GM18502 (cell line): ENCODE data around the gene STX10.
"Not testable (repeated sequence)": the region's sequence is repeated elsewhere in the genome, so short reads cannot be mapped to it uniquely, and the experiment has no call there.

Experiments
- ATAC-seq: cut with Tn5 transposase; IDR thresholded peaks from one replicate; pipeline ENCODE4 v1.9.1; 2021; ENCODE audit warnings: mild to moderate bottlenecking; ENCODE audit not compliant: unreplicated experiment, poor library complexity

STX10 gene

DNA sequence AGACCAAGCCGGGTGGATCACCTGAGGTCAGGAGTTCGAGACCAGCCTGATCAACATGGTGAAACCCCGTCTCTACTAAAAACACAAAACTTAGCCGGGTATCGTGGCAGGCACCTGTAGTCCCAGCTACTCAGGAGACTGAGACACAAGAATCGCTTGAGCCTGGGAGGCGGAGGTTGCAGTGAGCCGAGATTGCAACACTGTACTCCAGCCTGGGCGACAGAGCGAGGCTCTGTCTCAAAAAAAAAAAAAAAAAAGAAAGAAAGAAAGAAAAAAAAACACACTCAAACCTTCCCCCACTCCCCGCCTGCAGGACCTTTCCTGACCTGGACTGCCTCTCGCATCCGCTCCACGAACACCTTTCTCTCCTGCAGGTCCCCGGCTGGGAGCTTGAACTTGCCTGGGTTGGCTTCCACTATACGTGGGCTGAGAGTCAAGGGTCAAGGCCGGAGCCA is 975 bp downstream of the STX10 start:
- ATAC-seq, result not testable (repeated sequence)

DNA sequence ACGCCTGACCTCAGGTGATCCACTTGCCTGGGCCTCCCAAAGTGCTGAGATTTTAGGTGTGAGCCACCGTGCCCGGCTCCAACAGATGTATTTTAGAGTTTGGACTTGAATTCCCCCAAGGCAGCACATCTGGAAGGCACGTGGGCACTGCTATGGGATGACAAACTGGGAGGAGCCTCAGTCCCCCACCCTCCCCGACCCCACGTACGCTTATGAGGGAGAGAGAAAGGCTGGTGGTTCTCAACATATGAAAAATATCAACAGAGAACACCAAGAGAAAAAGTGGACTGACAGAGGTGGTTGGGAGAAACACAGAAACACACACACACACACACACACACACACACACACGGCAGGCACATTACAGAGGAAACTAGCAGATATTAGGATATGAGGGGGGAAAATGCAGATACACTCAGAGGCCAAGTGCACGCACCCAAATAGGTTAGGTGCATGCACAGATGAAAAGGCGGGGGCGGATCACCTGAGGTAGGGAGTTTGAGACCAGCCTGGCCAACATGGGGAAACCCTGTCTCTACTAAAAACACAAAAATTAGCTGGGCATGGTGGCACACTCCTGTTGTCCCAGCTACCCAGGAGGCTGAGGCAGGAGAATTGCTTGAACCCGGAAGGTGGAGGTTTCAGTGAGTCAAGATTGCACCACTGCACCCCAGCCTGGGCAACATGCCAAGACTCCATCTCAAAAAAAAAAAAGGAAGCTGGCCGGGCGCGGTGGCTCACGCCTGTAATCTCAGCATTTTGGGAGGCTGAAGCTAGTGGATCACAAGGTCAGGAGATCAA is 3.2 kb downstream of the STX10 start:
- ATAC-seq, result no peak

DNA sequence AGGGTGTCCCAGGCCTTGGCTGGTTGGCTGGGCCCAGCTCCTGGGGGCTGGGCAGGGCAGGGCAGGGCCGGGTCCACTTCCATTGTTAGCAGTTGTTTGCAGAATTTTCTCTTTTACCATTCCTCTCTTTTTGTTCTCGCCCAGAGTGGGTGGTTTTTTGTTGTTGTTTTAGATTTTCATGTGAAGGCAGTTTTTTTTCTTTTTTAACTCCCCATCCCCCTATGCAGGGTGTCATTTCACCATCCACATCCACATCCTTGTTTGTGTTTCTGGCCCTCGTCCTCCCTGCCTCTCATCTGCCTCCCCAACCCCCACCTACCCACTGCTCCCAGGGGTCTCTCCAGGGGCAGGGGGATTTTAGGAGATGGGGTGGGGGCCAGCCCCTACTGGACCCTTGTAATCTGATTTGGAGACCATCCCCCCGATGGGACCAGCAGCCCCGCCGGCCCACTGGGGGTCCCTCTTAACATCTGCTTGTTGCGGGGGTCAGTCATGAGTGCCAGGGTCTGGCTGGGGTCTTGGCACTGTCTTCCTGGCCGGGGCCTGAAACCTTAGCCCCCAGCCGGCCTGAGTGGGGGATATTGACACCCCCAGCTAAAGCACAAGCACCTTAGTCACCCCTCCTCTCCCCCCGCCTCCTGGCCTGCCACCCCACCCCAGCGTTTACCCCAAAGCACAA is 10.4 kb downstream of the STX10 start:
- no peak for ATAC-seq

DNA sequence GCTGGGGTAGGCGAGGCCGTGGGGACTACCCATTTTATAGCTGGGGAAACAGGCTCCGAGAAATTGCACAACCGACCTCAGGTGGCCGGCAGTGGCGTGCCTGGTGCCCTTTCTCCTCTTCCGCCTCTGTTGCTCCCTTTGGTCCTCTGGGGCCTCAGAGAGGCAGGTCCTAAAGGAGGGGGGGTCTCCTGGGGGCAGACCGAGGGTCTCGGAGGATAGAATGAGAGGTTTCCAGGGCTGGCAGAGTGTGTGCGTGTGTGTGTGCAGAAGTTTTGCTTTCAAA is 11.3 kb downstream of the STX10 start:
- no peak for ATAC-seq

DNA sequence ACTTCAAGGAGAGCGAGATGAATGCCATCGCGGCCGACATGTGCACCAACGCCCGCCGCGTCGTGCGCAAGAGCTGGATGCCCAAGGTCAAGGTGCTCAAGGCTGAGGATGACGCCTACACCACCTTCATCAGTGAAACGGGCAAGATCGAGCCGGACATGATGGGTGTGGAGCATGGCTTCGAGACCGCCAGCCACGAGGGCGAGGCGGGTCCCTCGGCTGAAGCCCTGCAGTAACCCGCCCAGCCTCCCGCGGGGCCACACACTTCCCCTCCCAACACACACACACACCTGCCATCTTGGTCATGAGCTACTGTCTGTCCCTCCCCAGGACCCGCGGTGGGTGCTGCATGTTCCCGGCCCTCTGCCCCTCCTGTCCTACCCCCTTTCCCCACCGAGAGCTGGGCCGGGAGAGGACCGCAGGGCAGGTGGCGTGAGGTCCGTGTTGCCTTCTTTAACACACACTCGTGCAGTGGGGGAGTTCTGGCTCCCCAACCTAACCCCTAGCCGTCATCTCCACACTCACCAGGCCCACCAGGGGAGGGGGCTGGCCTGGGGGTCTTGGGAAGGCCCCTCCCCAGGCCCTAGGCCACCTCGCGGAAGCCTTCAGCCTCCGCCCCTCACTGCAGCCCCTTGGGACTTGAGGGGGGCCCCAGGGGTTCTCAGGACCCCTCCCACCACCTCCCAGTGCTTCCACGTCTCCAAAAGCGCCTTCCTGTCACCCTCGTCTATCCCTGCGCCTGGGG is 11.8 kb downstream of the STX10 start:
- no peak for ATAC-seq

DNA sequence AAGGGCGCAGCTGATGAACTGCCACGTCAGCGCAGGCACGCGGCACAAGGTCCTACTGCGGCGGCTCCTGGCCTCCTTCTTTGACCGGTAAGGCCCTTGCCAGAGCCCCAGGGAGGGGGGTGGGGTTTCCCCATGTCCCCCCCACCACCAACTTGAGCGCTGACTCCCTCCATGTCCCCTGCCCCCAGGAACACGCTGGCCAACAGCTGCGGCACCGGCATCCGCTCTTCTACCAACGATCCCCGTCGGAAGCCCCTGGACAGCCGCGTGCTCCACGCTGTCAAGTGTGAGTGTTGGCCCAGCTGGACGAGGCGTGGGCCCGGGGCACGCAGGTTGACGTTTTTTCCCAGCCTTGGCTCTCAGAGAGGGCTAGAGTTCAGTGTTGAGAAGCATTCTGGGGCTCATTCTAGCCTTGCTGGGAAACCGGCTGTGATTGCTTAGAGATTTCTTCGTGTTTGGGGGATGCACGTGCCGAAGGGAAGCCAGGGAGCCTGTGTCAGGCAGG is 12.8 kb downstream of the STX10 start:
- no peak for ATAC-seq

DNA sequence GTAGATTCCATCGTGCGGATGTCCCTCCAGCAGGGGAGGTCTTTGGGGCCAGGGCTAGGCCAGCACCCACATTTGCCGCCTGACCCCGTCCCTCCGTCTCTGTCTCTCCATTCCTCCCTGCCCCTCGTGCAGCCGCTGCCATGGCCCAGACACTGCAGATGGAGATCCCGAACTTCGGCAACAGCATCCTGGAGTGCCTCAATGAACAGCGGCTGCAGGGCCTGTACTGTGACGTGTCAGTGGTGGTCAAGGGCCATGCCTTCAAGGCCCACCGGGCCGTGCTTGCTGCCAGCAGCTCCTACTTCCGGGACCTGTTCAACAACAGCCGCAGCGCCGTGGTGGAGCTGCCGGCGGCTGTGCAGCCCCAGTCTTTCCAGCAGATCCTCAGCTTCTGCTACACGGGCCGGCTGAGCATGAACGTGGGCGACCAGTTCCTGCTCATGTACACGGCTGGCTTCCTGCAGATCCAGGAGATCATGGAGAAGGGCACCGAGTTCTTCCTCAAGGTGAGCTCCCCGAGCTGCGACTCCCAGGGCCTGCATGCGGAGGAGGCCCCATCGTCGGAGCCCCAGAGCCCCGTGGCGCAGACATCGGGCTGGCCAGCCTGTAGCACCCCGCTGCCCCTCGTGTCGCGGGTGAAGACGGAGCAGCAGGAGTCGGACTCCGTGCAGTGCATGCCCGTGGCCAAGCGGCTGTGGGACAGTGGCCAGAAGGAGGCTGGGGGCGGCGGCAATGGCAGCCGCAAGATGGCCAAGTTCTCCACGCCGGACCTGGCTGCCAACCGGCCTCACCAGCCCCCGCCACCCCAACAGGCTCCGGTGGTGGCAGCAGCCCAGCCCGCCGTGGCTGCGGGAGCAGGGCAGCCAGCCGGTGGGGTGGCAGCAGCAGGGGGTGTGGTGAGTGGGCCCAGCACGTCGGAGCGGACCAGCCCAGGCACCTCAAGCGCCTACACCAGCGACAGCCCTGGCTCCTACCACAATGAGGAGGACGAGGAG is 14.8 kb downstream of the STX10 start:
- no peak for ATAC-seq

DNA sequence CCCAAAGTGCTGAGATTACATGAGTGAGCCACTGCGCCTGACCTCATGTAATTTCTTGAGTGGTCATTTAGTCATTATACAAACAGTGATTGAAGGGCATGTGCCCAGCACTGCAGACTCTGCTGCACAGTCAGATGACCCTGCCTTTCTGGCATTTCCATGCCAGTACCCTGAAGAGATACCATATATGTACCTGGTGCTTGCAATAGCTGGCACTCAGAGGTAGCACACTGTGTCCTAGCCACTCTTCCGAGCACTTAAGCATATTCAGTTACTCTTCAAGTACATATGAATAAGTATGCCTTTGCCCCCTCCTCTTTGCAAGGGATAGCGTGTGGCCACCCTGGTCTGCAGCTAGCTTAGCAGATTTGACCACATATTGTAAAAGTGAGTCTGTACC is 15.5 kb downstream of the STX10 start:
- no peak for ATAC-seq

DNA sequence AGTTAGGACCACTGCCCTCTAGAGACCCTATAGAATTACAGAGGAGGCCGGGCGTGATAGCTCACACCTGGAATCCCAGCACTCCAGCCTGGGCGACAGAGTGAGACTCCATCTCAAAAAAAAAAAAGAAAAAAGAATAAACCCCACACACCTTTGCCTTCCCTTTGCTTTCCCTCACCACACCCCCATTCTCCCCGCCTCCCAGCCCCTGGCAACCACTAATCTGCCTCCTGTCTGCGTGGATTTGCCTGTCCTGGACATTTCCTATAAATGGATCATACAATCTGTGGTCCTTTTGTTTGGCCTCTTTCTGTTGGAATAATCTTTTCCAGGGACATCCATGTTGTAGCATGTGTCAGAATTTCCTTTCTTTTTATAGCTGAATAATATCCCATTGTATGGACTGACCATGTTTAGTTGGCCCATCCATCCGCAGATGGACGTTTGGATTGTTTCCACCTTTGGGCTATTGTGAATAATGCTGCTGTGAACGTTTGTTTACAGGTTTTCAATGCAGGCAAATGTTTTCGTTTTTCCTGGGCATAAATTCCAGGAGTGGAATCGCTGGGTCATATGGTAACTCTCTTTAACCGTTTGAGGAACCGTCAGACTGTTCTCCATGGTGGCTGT is 16.8 kb downstream of the STX10 start:
- no peak for ATAC-seq

DNA sequence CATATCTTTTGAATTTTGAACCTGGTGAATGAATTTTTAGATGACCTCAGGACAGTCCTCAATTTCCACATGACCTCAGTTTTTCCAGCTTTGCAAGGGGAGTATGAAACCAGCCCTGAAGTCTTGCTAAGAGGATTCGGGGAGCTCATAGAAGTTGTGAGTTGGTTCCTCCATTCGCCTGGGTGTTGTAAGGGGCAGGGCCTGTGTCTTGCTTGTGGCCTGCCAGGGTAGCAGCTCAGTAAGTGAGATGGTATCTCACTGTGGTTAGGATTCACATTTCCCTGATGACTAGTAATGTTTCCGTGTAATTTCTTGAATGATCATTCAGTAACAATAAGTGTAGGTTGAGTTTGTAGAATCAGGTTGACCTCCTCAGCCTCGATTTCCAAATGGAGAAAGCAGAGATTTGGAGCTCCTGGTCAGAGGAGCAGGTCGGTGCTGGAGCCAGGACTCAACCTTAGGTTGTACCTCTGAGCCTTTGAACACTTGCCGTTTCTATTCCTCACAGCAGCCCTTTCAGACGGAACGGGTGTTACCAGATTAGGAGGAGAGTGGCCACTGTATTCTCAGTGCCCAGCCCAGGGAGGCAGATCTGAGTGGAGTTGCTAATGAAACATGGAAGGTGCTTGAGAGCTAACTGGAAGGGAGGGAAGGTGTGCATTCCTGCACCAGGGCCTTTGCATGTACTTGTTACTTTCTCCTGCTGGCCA is 17.5 kb downstream of the STX10 start:
- no peak for ATAC-seq

DNA sequence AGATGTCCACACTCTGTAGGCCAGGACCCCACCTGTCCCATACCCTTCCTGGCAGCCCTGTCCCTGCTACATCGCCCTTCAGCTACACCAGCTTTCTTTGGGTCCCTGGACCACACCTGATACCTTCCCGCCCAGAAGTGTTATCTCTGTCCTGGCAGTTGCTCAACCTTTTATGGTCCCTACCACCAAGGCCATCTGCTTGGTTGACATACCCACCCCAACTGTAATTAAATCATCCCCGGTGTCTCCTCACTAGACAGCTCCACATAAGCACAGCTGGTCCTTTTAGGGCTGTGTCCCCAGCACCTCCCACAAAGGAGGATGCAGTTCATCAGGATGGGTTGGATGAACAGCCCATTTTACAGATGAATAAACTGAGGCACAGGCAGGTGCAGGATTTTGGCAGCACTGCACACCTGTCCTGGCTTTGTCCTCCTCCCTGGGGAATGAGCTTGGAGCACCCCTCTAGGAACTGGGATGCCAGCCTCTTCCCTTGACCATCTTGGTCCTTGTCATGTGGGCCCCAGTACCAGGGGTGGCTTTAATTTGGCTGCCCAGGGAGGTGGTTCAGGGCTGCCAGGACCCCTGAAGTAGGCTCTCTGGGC is 19.2 kb downstream of the STX10 start:
- no peak for ATAC-seq

DNA sequence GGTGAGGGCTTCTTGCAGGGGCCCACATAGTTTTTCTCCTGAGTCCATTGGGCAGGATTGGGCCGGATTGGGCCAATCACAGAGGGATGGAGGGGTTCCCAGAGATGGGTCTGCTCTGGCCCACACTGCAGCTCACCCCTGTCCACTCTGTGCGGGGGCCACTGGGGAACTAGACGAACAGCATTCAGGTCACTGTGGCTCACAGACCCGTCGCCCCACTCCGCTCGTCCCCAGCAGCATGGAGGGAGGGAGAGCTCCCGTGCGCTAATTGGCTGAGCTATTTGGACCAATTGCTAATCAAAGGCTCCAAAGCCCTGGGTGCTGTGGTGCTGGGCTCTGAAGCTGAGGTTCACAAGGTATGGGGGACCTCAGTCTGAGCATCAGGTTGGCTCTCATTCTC is 20.8 kb downstream of the STX10 start:
- ATAC-seq, result no peak

DNA sequence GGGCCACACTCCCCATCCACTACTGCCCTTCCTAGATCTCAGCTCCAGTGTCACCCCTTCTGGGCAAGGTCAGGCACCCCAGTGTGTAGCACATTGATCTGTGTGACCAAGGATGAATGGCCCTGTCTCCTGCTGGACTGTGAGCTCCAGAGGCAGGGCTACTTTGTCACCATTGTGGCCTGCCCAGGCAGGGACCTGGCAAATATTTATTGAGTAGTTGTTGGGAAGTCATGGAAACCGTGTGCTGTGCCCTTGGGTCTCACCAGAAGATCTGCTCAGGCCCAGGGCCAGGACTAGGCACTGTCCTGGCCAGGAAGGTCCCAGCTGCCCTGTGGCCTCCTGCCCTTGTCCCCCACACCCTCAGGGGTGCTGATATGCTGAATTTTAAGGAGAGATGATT is 21.6 kb downstream of the STX10 start:
- ATAC-seq, result no peak

DNA sequence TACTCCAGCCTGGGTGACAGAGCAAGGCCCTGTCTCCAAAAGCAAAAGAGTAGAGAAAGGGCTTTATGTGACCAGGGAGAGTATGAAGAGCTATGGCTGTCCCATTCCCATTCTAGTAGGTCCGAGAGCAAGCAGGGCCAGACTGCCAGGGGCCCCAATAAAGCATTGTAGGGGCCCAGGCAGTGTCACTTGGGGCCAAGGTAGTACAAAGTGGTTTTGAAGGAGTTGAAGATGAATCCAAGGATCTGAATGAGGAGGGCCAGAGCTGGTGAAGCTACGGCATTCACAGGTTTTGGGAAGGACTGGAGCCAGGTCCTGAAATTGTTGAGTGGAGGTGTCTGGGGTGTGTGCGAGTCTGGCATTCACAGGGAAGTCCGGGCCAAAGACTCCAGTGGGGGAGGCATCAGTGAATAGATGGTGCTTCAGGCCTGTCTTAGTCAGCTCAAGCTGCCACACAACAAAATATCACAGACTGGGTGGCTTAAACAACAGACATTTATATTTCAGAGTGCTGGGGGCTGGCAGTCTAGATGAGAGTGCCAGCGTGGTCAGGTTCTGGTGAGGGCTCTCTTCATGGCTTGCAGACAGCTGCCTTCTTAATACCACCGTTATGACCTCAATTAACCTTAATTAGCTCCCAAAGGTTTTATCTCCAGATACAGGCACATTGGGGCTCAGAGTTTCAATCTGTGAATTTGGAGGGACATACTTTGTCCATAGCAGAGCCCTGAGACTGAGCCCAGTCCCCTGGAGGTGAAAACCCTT is 22.2 kb downstream of the STX10 start:
- no peak for ATAC-seq

DNA sequence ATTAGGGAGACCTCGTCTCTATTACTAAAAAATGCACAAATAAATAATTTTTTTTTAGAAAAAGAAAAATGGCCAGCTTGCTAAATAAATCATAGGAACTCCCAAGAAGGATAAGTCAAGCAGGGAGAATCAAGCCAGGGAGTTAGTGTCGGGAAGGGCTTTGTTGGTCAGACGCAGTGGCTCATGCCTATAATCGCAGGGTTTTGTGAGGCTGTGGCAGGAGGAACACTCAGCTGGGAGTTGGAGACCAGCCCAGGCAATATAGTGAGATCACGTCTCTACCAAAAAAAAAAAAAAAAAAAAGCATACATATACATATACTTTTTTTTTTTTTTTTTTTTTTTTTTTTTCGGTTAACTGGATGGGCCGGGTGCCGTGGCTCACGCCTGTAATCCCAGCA is 23.1 kb downstream of the STX10 start:
- ATAC-seq, result no peak

DNA sequence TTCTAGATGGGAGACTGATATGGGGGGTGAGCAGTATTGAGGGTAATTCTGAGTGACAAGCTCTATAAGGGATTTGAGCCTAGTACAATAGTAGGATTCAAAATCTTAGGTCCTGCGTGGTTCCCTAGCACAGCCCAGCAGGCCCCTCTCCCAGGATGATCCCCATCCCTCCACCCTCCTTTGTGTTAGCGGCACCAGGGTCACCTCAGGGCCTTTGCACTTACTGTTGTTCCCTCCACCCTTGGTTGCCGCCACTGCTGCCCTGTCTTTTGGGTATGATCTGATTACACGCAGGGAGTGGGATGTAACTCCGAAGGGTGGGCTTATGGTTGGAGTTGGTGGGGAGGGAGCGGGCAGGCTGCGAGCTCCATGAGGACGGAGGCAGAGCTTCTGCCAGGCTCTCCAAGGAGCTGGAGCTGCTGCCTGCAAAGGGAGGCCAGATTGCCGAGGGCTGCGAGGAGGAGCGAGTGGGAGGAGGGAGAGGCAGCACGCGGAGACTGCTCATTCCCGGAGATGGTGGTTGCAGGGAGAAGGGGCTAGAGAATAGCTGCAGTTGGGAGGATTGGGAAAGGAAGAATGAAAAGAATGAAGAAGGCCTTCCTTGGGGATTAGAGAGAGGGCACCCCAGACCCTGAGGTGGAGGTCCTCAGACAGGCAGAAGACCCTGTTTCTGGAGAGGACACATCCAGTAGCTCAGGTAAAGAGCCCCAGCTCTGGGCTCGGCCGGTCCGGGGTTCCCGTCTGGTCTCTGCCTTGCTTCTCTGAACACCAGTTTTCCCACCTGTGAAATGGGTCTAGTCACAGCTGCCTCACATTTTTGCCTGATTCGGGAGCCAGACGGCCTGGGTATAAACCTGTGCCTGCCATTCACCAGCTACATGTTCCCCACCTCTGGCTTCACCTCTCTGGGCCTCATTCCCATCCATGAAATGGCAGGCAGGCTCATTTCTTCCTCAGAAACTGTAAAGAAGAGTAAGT is 26.9 kb downstream of the STX10 start:
- no peak for ATAC-seq
